OCI-LY1 (cell line): ENCODE results near the gene MPST.

ENCODE experiments used
- CTCF ChIP-seq: fragments of 200-600 bp; sonication (generic), shearing (Covaris generic); IDR thresholded peaks from 2 replicates; pipeline ENCODE4 v1.5.1; 2017; ENCODE audit warnings: mild to moderate bottlenecking, antibody characterized with exemption, low read length, moderate library complexity, mixed read lengths
- EZH2 ChIP-seq: fragments of 200-600 bp; sonication (generic), shearing (Covaris generic); IDR thresholded peaks from 2 replicates; pipeline ENCODE4 v1.8.0; 2017; ENCODE audit warnings: borderline replicate concordance, mixed run types, mild to moderate bottlenecking, antibody characterized with exemption, low read length, moderate library complexity, mixed read lengths

- TF ChIP-seq CTCF (no peak), EZH2 (no peak)
Observed at GRCh38 chr22:37018086-37018814, 1.3 kb upstream of the MPST start.
